HG03565 (cell line): ENCODE data around the gene TXN.
"Not testable (repeated sequence)": the region's sequence is repeated elsewhere in the genome, so short reads cannot be mapped to it uniquely, and the experiment has no call there.

Experiments
- ATAC-seq: cut with Tn5 transposase; IDR thresholded peaks from one replicate; pipeline ENCODE4 v1.9.1; 2021; ENCODE audit warnings: mild to moderate bottlenecking, moderate library complexity; ENCODE audit not compliant: unreplicated experiment

TXN gene

DNA sequence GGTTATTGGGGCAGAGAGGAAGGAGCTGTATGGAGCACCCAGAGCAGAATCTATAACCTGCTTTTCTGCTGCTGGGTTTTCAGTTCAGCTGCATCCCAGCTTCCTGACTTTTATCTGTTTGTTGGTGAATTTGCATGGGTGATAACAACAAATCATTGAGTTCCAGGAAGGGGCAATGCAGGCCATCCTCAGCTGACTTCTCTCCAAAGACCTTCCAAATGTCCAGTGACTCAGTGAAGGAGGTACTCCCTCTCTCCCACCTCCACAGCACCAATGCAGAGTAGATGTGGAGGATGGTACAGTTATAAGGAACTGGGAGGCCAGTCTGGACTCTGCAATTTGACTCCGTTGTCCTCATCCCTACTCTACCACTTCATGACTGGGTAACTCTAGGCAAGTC, 1.6 kb upstream of the TXN start:
- no peak for ATAC-seq

DNA sequence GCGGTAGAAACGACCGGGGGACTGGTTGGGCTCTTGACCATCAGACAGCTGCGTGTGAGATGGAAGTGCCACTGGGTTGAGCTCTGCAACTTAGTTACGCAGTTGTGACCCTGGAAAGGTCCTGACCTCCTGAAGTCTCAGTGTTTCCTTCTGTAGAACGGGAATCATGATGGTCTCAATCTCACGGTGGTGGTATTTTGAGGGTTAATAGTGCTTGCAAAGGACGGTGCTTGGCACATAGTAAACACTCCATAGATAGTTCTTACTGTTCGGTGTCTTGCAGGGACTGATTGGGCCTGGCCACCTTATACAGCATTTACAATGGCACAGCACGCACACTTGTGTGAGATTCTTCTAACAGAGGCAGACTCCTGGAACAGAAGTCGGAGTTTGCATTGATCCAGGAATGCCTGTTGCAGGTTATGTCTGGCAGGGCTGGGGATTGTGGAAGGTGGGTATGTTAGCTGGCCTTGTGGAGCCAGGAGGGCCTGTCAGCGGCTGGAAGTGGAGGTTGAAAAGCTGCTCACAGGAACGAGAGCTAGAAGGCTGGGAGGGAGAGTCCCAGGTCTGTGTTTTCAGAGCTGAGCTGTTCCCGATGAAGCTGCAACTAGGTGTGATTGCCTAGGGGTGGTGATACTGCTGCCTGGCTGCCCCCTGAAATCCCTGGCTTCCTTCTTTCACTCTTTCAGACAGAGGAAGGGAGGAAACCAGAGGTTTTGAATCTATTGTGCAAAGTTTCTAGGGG, 962 bp upstream of the TXN start:
- ATAC-seq: no peak

- ATAC-seq: peak; percentile 4
These were observed 586 bp downstream of the TXN start for GRCh38 chr9:110255463-110256379.

DNA sequence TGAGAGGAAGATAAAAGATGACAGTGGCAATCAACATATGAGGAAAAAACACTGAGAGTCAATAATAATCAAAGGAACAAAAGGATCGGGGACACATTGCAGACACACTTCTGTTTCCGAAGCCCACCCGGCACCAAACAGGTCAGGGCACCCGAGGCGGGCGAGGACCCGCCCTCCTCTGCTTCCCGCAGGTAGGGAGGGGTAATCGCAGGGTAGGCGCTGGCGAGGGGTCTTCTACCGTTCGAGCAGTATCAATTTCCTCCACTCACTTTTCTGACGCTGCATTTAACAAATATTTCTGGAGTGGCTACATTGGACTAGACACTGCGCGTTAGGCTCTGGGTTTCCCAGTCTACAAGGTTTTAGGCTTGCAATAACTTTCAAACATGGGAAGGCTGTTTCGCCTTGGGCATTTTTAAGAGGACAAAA, 1.3 kb downstream of the TXN start:
- ATAC-seq: no peak

- no peak for ATAC-seq
These were observed 1.8 kb downstream of the TXN start for GRCh38 chr9:110254500-110254899.

GRCh38 chr9:110252509-110253139, 3.7 kb downstream of the TXN start:
- ATAC-seq: no peak

DNA sequence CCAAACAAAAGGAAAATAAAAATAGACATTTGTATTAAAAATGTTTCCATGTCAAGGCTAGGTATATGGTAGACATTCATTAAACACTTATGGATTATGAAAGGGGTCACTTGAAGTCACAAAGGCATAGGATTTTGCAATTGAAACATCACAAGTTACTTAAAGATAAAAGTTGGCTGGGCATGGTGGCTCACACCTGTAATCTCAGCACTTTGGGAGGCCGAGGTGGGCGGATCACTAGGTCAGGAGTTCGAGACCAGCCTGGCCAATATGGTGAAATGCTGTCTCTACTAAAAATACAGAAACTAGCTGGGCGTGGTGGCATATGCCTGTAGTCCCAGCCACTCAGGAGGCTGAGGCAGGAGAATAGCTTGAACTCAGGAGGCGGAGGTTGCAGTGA, 4.5 kb downstream of the TXN start:
- ATAC-seq: not testable (repeated sequence)

DNA sequence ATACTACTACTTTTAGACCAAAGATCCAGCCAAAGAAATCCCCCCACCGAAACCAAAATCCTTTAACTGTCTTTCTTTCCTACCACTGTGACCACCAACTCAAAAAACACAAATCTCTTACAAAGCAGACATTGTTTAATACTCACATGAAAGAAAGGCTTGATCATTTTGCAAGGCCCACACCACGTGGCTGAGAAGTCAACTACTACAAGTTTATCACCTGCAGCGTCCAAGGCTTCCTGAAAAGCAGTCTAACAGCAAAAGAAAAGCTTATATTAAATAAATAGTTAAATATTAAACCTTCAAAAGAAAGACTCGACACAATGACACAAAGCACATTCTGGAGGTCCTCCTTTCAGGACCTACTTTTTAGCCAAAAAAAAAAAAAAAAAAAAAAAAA, 5.1 kb downstream of the TXN start:
- no peak for ATAC-seq

DNA sequence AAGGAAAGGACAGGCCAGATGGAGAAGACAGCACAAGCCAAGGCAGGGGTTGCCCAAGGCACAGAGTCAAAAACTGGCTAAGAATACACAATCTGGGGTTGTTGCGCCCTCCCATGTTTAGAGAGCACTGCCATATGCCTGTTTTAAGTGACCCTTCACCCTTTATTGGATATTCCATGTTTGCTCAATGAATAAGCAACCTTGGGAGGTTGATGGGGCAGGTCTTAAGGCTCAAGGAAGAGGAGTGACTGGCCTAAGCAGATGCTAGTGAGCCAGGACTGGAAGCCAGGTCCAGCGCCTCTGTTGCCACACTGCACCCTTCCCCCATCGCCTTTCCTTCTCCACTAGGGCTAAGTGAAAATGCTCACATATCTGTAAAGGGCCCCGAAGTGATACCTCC, 6.7 kb downstream of the TXN start:
- no peak for ATAC-seq

DNA sequence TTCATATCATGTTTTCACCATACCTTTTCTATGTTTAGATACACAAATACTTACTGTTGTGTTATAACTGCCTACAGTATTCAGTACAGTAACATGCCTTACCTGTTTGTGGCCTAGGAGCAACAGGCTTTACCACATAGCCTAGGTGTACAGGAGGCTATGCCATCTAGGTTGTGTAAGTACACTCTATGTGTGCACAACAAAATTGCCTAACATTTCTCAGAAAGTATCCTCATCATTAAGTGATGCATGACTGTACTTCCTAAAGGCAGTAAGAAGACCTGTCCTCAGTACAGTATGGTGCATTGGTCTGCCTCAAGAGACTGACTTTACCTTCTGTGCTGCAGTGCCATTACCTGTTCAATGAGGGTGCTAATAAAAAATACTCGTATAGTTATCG, 7.9 kb downstream of the TXN start:
- no peak for ATAC-seq

- no peak for ATAC-seq
These were observed 10.1 kb downstream of the TXN start for GRCh38 chr9:110246214-110246613.

- ATAC-seq: no peak
These were observed 11.7 kb downstream of the TXN start for GRCh38 chr9:110244616-110245015.

- no peak for ATAC-seq
These were observed 14.4 kb downstream of the TXN start for GRCh38 chr9:110241858-110242321.

DNA sequence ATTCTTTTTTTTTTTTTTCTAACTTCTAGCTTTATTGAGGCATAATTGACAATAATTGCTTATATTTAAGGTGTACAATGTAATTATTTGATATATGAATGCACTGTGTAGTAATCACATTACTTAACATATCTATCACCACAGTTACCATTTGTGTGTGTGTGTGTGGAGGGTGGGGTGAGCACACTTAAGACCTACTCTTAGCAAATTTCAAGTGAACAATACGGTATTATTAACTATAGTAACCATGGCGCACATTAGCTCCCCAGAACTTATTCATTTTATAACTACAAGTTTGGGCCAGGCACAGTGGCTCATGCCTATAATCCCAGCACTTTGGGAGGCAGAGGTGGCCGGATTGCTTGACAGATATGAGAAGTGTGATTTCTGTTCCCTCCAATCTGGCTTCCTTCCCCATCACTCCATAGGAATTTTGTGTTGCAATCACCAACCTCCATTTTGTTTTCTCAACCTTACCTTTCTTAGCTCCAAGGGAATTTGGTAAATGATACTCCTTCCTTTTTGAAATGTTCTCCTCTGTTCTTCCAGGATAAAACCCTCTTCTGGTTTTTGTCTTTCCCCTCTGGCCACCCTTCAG, 14.9 kb downstream of the TXN start:
- no peak for ATAC-seq

DNA sequence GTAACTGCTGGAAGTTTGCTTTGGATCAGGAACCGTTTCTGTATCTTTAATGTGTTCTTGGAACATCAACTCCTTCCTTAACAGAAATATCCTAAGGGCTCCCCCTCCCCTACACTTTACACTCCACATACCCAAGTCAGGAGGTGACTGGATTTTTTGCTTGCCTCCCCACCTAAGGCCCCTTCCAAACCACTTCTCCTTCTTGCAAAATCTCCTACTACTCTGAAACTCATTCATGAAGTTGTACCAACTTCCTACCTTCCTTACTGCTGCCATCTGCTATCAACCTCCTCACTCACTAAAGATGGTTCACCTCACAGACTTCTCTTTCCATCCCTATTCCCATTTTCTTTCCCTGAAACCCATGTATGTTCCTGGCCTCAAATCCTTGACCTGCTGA, 16.1 kb downstream of the TXN start:
- ATAC-seq: no peak

DNA sequence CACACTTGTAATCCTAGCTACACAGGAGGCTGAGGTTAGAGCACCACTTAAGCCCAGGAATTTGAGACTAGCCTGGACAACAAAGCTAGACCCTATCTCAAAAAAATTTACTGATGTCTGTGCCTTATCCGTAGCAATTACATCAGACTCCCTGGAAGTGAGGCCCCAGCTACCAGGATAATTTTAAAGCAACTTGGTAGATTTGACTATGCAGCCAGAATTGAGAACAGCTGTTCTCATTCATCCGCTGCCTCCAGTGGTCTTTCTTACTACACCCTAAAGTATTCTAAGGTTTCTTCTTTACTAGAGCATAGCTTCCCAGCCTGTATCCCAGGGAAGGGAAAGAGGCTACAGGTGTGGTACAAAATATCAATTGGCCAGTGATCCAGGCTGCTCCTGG, 28.0 kb downstream of the TXN start:
- ATAC-seq: no peak

DNA sequence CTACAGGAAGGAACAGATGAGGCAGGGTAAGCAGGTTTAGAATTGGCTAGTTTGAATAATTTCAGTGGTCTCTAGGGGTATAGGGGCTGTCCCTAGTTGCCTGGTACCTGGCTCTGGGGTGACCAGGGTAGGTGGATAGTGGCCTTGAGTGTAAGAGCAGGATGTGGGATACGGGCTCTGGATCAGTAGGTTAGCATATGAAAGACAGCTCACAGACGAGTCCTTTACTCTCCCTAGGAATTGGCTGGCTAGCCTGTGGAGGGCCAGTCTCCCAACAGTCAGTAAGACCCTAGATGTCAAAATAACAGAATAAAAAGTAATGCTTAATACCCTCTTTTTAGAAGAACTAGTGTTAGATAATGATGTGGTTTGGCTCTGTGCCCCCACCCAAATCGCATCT, 31.7 kb downstream of the TXN start:
- no peak for ATAC-seq

DNA sequence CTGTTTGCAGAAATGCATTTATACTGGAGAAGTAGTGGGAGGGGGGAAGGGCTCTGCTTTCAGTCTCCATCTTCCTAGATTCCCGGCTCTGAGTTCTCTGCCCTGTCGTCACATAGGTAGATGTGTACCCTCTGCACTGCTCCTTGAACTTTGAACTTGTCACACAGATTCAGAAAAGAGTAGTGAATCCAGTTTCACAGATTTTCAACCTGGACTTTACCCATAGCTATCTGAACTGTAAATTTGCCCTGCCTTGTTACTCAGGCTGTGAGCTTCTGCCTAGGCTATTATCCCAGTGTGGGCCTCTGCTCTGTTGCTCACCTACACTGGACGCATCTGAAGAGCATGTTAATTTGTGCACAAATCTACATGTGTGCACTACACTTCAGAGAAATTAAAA, 35.5 kb downstream of the TXN start:
- ATAC-seq: no peak

DNA sequence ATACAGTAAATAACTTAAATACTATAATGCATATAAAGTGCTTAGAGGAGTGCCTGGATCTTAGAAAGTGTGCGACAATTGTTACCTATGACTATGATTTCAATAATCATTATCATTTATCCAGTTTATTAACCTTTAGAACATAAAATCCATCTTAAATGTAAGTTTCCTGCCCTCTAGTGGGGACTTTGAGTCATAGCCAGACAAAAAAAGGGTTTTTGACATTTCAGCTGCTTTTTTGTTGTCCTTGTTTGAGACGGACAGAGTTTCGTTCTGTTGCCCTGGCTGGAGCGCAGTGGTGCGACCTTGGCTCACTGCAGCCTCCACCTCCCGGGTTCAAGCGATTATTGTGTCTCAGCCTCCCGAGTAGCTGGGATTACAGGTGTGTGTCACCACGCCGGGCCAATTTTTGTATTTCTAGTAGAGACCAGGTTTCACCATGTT, 38.6 kb downstream of the TXN start:
- ATAC-seq: no peak

DNA sequence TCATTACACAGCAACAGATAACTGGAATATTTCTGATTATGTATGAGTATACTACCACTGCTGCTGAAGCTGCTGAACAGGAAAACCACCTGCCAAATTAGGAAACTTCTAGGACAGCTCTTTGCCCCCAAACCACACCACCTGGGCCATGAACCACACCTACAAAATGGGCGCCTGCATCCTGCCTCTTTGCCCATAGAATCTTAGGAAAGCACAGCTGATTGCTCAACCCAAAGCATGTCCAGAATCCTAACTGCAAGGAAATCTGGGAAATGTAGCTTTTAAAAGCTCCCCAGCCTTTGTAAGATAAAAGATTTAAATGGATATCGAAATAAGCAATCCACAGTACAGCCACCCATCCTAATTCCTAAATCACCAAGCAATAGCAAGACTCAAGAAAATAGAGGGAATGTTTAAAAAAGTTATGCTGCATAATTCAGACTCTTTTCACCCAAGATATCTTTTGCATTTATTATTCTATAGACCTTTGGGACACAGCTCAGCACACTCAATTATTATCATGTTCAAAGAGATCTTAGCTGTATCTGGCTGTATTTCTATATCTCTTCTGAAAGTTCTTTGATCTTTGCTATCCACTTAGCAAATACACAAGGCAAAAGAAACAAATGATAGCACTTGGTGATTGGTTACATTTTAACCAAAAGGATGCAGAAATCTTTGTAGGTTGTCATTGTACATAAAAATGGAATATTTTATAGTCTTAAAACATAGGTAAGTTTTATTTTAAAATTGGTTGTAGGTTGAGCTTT, 41.5 kb downstream of the TXN start:
- ATAC-seq: no peak
